ENCODE data around the gene RASGRP2. TPM values are rescaled to one million over a fixed set of nuclear protein-coding genes. Genes with fewer than 3 reads are reported as not detected.

The RASGRP2 gene
- total and polyA plus RNA-seq, 2 experiments from 2014 or later, result 30.1 to 50.4 TPM

GRCh38 chr11:64734811-64735724, 8.9 kb downstream of the RASGRP2 start:
- no peak overlapping the region for H3K4me3 ChIP-seq
- no peaks in the 10 kb centered on the region for H3K36me3 ChIP-seq (ENCODE audit: insufficient read depth)
- H3K9me3 Mint-ChIP-seq, result no peaks in the 10 kb centered on the region
- H3K4me1 ChIP-seq (ENCODE audit: insufficient read depth), result peaks cover 41% of the 10 kb centered on the region
- no peaks in the 10 kb centered on the region for H3K27me3 ChIP-seq (ENCODE audit: insufficient read depth)
- H3K27me3 Mint-ChIP-seq (ENCODE audit: insufficient read depth, low read depth, poor library complexity), result peaks cover 11% of the 10 kb centered on the region
- peaks cover 8% of the 10 kb centered on the region for H3F3A ChIP-seq (replicated peaks; ENCODE audit: low read depth)
- H3K27ac ChIP-seq (ENCODE audit: low read depth), result no peak overlapping the region
- no peaks in the 10 kb centered on the region for H4K20me1 ChIP-seq (replicated peaks; ENCODE audit: insufficient read depth)
- TF ChIP-seq NANOG (IDR thresholded peaks at IDR 0.05; ENCODE audit: borderline replicate concordance) (no peak), ZNF331 (CRISPR knock-in tag; IDR thresholded peaks at IDR 0.05; ENCODE audit: low read depth) (no peak), JUNB (IDR thresholded peaks at IDR 0.05; ENCODE audit: unreplicated experiment) (no peak), EZH2phosphoT487 (IDR thresholded peaks at IDR 0.05; ENCODE audit: unreplicated experiment) (no peak), EZH2 (IDR thresholded peaks at IDR 0.05; ENCODE audit: low read depth, unreplicated experiment) (no peak), STAT1 (IDR thresholded peaks at IDR 0.05; ENCODE audit: unreplicated experiment) (no peak), CREB1 (CRISPR knock-in tag; IDR thresholded peaks at IDR 0.05; ENCODE audit: low read depth) (no peak), ZNF114 (CRISPR knock-in tag; IDR thresholded peaks at IDR 0.05) (no peak), ZNF462 (CRISPR knock-in tag; IDR thresholded peaks at IDR 0.05) (no peak)
- TF ChIP-seq, protein P1, sequence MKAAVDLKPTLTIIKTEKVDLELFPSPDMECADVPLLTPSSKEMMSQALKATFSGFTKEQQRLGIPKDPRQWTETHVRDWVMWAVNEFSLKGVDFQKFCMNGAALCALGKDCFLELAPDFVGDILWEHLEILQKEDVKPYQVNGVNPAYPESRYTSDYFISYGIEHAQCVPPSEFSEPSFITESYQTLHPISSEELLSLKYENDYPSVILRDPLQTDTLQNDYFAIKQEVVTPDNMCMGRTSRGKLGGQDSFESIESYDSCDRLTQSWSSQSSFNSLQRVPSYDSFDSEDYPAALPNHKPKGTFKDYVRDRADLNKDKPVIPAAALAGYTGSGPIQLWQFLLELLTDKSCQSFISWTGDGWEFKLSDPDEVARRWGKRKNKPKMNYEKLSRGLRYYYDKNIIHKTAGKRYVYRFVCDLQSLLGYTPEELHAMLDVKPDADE (IDR thresholded peaks at IDR 0.05), result no peak
- TF ChIP-seq, protein P2, sequence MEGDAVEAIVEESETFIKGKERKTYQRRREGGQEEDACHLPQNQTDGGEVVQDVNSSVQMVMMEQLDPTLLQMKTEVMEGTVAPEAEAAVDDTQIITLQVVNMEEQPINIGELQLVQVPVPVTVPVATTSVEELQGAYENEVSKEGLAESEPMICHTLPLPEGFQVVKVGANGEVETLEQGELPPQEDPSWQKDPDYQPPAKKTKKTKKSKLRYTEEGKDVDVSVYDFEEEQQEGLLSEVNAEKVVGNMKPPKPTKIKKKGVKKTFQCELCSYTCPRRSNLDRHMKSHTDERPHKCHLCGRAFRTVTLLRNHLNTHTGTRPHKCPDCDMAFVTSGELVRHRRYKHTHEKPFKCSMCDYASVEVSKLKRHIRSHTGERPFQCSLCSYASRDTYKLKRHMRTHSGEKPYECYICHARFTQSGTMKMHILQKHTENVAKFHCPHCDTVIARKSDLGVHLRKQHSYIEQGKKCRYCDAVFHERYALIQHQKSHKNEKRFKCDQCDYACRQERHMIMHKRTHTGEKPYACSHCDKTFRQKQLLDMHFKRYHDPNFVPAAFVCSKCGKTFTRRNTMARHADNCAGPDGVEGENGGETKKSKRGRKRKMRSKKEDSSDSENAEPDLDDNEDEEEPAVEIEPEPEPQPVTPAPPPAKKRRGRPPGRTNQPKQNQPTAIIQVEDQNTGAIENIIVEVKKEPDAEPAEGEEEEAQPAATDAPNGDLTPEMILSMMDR (conservative IDR thresholded peaks at IDR 0.05; ENCODE audit: low read depth in 2 of 2), result no peak
- no peak for DNase-seq (ENCODE audit: low spot score)
- no peaks in the 10 kb centered on the region for H3K79me2 ChIP-seq (replicated peaks; ENCODE audit: insufficient read depth)
- H2AFZ ChIP-seq, result no peak overlapping the region
- H3K27ac Mint-ChIP-seq, result no peak overlapping the region
- ATAC-seq, result no peak
- no peaks in the 10 kb centered on the region for H3K9me2 ChIP-seq (ENCODE audit: insufficient read depth)
- H3K4me1 Mint-ChIP-seq, result peaks cover 27% of the 10 kb centered on the region
- no peak overlapping the region for H3K4me2 ChIP-seq
- peaks cover 56% of the 10 kb centered on the region for H3K36me3 Mint-ChIP-seq (ENCODE audit: low read depth)
- no peak overlapping the region; the same call in 2 of the 3 replicates for H3K4me3 Mint-ChIP-seq

Data from GM23338 (cell line).